HL-60 (cell line): Measurements from ENCODE around the gene EIF2S1.

Experiments
- DNase-seq, 2 experiments: peaks; one replicate each; pipeline ENCODE4 v3.0.0-alpha.2; 2010 to 2020; ENCODE audit warnings: low read depth in 1 of 2, low spot score in 1 of 2
- H3K27ac ChIP-seq: fragments of 250-450 bp; sonication (Bioruptor Pico); replicated peaks from 2 replicates; pipeline ENCODE4 v1.5.1; 2020; ENCODE audit warnings: mild to moderate bottlenecking, moderate library complexity
- H3K27me3 ChIP-seq: fragments of 250-450 bp; sonication (Bioruptor Pico); 2 replicates; pipeline ENCODE4 v1.5.1; 2021; ENCODE audit warnings: mild to moderate bottlenecking, moderate library complexity; ENCODE audit not compliant: insufficient read depth, poor library complexity, severe bottlenecking
- H3K4me3 ChIP-seq: replicated peaks from 2 replicates; pipeline ENCODE4 v1.5.1; 2011; ENCODE audit warnings: mild to moderate bottlenecking, control low read depth, low read length; ENCODE audit not compliant: insufficient read depth
- GABPA ChIP-seq: IDR thresholded peaks from 2 replicates; pipeline ENCODE4 v1.6.1; 2012; ENCODE audit warnings: low read depth
- POLR2AphosphoS5 ChIP-seq: IDR thresholded peaks from 2 replicates; pipeline ENCODE4 v1.6.1; 2012; ENCODE audit warnings: low read depth
- REST ChIP-seq: IDR thresholded peaks from 2 replicates; pipeline ENCODE4 v1.6.1; 2012; ENCODE audit warnings: low read depth; ENCODE audit not compliant: insufficient replicate concordance
- SPI1 ChIP-seq: IDR thresholded peaks from 2 replicates; pipeline ENCODE4 v1.6.1; 2012; ENCODE audit warnings: low read depth, mild to moderate bottlenecking, borderline replicate concordance
- TF ChIP-seq, protein P1 (sequence below): IDR thresholded peaks from one replicate; pipeline ENCODE4 v1.5.1; 2011; ENCODE audit warnings: low read length, control low read depth, inconsistent platforms; ENCODE audit not compliant: insufficient read depth

Gene EIF2S1

DNA sequence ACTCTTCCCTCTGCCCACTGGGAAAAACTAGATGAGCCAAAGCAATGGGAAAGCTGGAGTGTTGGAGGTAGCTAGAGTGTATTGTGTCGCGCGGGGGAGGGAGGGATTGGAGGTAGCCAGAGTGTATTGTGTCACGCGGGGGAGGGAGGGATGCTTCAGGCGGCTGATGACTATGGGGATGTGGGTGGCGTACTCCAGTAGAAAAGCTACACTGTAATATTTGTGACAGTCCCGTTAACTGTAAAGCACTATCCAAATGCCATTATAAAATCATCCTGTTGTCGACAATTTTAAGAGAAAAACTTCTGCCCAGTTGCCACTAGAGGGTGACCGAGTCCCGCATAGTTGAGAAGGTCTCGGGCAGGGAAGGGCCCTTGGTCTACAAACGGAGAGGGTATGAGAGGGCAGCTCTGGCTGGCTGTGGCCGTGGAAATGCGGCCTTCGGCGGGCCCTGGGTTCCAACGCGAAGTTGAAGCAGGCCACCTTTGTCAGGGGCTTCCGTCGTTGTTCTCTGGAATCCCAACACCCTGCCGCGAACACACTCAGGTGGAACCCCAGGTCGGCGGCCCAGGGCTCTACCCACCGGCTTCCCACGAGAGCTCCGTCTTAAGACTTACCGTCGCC, 67.0 kb downstream of the EIF2S1 start:
- Histone ChIP-seq H3K27me3 (no peaks in the 10 kb centered on the region), H3K27ac (no peak overlapping the region), H3K4me3 (no peak overlapping the region)
- TF ChIP-seq REST, result no peak
- no peak for TF ChIP-seq SPI1
- TF ChIP-seq, protein P1, sequence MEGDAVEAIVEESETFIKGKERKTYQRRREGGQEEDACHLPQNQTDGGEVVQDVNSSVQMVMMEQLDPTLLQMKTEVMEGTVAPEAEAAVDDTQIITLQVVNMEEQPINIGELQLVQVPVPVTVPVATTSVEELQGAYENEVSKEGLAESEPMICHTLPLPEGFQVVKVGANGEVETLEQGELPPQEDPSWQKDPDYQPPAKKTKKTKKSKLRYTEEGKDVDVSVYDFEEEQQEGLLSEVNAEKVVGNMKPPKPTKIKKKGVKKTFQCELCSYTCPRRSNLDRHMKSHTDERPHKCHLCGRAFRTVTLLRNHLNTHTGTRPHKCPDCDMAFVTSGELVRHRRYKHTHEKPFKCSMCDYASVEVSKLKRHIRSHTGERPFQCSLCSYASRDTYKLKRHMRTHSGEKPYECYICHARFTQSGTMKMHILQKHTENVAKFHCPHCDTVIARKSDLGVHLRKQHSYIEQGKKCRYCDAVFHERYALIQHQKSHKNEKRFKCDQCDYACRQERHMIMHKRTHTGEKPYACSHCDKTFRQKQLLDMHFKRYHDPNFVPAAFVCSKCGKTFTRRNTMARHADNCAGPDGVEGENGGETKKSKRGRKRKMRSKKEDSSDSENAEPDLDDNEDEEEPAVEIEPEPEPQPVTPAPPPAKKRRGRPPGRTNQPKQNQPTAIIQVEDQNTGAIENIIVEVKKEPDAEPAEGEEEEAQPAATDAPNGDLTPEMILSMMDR, result peak; percentile 14
- DNase-seq, result peak in 1 of 2 experiments; percentile 45

DNA sequence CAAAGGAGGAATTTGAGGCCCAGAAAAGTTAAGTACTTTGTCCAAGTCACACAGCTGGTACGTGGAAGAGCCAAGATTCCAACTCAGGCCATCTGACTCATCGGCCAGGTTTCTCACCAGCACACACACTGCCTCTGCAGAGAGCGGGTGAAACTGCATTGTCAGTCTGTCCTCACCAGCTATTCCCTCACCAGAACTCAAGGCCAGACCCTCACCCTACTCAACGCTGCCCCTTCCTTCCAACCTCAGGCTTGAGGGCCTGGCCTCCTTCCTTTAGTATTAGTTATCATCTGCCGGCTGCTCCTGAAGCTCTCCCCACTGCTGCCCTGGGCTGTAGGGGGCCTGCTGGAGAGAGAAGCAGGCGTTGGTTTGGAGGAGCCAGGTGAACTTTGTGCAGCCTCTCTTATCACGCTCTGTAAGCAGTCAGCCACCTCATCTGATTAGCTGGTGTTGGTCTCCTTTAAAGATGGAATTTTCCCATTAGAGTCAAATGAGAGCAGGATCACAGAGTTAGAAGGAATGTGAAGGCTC, 68.4 kb downstream of the EIF2S1 start:
- H3K27me3 ChIP-seq, result no peaks in the 10 kb centered on the region
- H3K27ac ChIP-seq, result no peak overlapping the region
- DNase-seq, result no peak
- TF ChIP-seq GABPA (no peak), REST (no peak), SPI1 (no peak), POLR2AphosphoS5 (no peak)
- TF ChIP-seq, protein P1, result no peak
- no peak overlapping the region for H3K4me3 ChIP-seq

- DNase-seq, result no peak
- no peaks in the 10 kb centered on the region for H3K27me3 ChIP-seq
- H3K27ac ChIP-seq, result no peak overlapping the region
- H3K4me3 ChIP-seq, result no peak overlapping the region
- TF ChIP-seq, protein P1, result no peak
- no peak for TF ChIP-seq SPI1
- no peak for TF ChIP-seq GABPA
- TF ChIP-seq POLR2AphosphoS5, result no peak
- TF ChIP-seq REST, result no peak
These were observed 69.5 kb downstream of the EIF2S1 start for GRCh38 chr14:67429510-67430205.
